Muscle of back (tissue), 11 donors: ENCODE results near the gene FBXW11. TPM values are rescaled to one million over a fixed set of nuclear protein-coding genes. Genes with fewer than 3 reads are reported as not detected.
"Not testable (repeated sequence)": the region's sequence is repeated elsewhere in the genome, so short reads cannot be mapped to it uniquely, and the experiment has no call there.

Experiments
- DNase-seq, 3 donors: peaks; one replicate each; pipeline versions ENCODE4 v3.0.0 to v3.0.0-alpha.2; 2013
- polyA plus RNA-seq, 10 donors: library from polyadenylated mRNA; unstranded; fragments of 120-200 nt; gene quantifications; one replicate each; pipeline ENCODE4 v1.2.1, GENCODE V29; 2013; ENCODE audit not compliant: insufficient read length in 10 of 10

FBXW11 gene
- polyA plus RNA-seq, 10 donors: 32.4 to 41.9 (median 37.2) TPM

GRCh38 chr5:171914726-171915338 is 91.6 kb downstream of the FBXW11 start:
- no peak for DNase-seq

- no peak for DNase-seq
Observed at GRCh38 chr5:171913987-171914273, 92.5 kb downstream of the FBXW11 start.

GRCh38 chr5:171911152-171911551 is 95.3 kb downstream of the FBXW11 start:
- no peak for DNase-seq

- DNase-seq: no peak
Observed at GRCh38 chr5:171908638-171909037, 97.8 kb downstream of the FBXW11 start.

- peak; percentile 62 to 86 (median 81) for DNase-seq
Observed at GRCh38 chr5:171907725-171908343, 98.6 kb downstream of the FBXW11 start.

GRCh38 chr5:171906703-171907590 is 99.5 kb downstream of the FBXW11 start:
- no peak for DNase-seq

- no peak for DNase-seq
Observed at GRCh38 chr5:171906066-171906570, 100.3 kb downstream of the FBXW11 start.

GRCh38 chr5:171904886-171905285 is 101.6 kb downstream of the FBXW11 start:
- DNase-seq: no peak

GRCh38 chr5:171901764-171902163 is 104.7 kb downstream of the FBXW11 start:
- DNase-seq: no peak

GRCh38 chr5:171899792-171900191 is 106.6 kb downstream of the FBXW11 start:
- DNase-seq: no peak

- DNase-seq: no peak
Observed at GRCh38 chr5:171898879-171899278, 107.6 kb downstream of the FBXW11 start.

GRCh38 chr5:171898386-171898785 is 108.1 kb downstream of the FBXW11 start:
- no peak for DNase-seq

- no peak for DNase-seq
Observed at GRCh38 chr5:171897231-171897630, 109.2 kb downstream of the FBXW11 start.

GRCh38 chr5:171895081-171895480 is 111.4 kb downstream of the FBXW11 start:
- DNase-seq: peak in 1 of 3 donors; percentile 54

- DNase-seq: peak; percentile 37 to 70 (median 55)
Observed at GRCh38 chr5:171893290-171893886, 113.0 kb downstream of the FBXW11 start.

GRCh38 chr5:171891595-171891994 is 114.8 kb downstream of the FBXW11 start:
- no peak for DNase-seq

GRCh38 chr5:171891150-171891549 is 115.3 kb downstream of the FBXW11 start:
- DNase-seq: no peak

- peak in 2 of 3 donors; percentile 37 to 50 for DNase-seq
Observed at GRCh38 chr5:171888051-171888481, 118.4 kb downstream of the FBXW11 start.

GRCh38 chr5:171886037-171886436 is 120.4 kb downstream of the FBXW11 start:
- DNase-seq: not testable (repeated sequence)

- no peak for DNase-seq
Observed at GRCh38 chr5:171882118-171882517, 124.3 kb downstream of the FBXW11 start.

- DNase-seq: no peak
Observed at GRCh38 chr5:171874234-171874633, 132.2 kb downstream of the FBXW11 start.

- DNase-seq: no peak
Observed at GRCh38 chr5:171872666-171873065, 133.8 kb downstream of the FBXW11 start.
